Stimulated activated CD8-positive, alpha-beta memory T cell treated with anti-CD3 and anti-CD28 coated beads, Interleukin-4, amount 100 ng/mL, for 48 hours (primary cell): Measurements from ENCODE around the gene AIMP1.
A peak's percentile ranks its signal among the peaks of the same experiment; 100 is the strongest.
"Not testable (repeated sequence)": the region's sequence is repeated elsewhere in the genome, so short reads cannot be mapped to it uniquely, and the experiment has no call there.

Source experiments
- DNase-seq: peaks from one replicate; pipeline ENCODE4 v3.0.0-alpha.2; 2020

The AIMP1 gene

GRCh38 chr4:106312997-106313522, 3.3 kb upstream of the AIMP1 start:
- DNase-seq: no peak

- DNase-seq: no peak
Observed at GRCh38 chr4:106314960-106315359, 1.4 kb upstream of the AIMP1 start.

- DNase-seq: peak; percentile 55
Observed at GRCh38 chr4:106315476-106315967, 828 bp upstream of the AIMP1 start.

- no peak for DNase-seq
Observed at GRCh38 chr4:106316773-106317409, 541 bp downstream of the AIMP1 start.

- no peak for DNase-seq
Observed at GRCh38 chr4:106317815-106318214, 1.5 kb downstream of the AIMP1 start.

- DNase-seq: no peak
Observed at GRCh38 chr4:106318511-106318910, 2.2 kb downstream of the AIMP1 start.

- DNase-seq: no peak
Observed at GRCh38 chr4:106320235-106320634, 3.9 kb downstream of the AIMP1 start.

GRCh38 chr4:106321168-106321567, 4.8 kb downstream of the AIMP1 start:
- DNase-seq: not testable (repeated sequence)

- DNase-seq: not testable (repeated sequence)
Observed at GRCh38 chr4:106321814-106322213, 5.5 kb downstream of the AIMP1 start.

- DNase-seq: no peak
Observed at GRCh38 chr4:106323119-106323518, 6.8 kb downstream of the AIMP1 start.

GRCh38 chr4:106325800-106326199, 9.4 kb downstream of the AIMP1 start:
- DNase-seq: no peak

- no peak for DNase-seq
Observed at GRCh38 chr4:106329041-106329618, 12.8 kb downstream of the AIMP1 start.

GRCh38 chr4:106333186-106333585, 16.8 kb downstream of the AIMP1 start:
- no peak for DNase-seq

GRCh38 chr4:106334741-106335470, 18.6 kb downstream of the AIMP1 start:
- DNase-seq: no peak

GRCh38 chr4:106336618-106337017, 20.3 kb downstream of the AIMP1 start:
- DNase-seq: no peak

GRCh38 chr4:106337916-106338315, 21.6 kb downstream of the AIMP1 start:
- no peak for DNase-seq

GRCh38 chr4:106338671-106339070, 22.3 kb downstream of the AIMP1 start:
- DNase-seq: no peak

GRCh38 chr4:106339431-106339830, 23.1 kb downstream of the AIMP1 start:
- no peak for DNase-seq

- no peak for DNase-seq
Observed at GRCh38 chr4:106340774-106341173, 24.4 kb downstream of the AIMP1 start.

- DNase-seq: no peak
Observed at GRCh38 chr4:106343865-106344646, 27.7 kb downstream of the AIMP1 start.

- no peak for DNase-seq
Observed at GRCh38 chr4:106344647-106344970, 28.3 kb downstream of the AIMP1 start.

GRCh38 chr4:106347167-106347566, 30.8 kb downstream of the AIMP1 start:
- no peak for DNase-seq

- no peak for DNase-seq
Observed at GRCh38 chr4:106351016-106351415, 34.7 kb downstream of the AIMP1 start.
